GM12878 (cell line): Measurements from ENCODE around the gene NOP16. TPM values are rescaled to one million over a fixed set of nuclear protein-coding genes. Genes with fewer than 3 reads are reported as not detected.
A peak's percentile ranks its signal among the peaks of the same experiment; 100 is the strongest.

Experiments used
- ATAC-seq: fragments of 200-7000 bp; cut with Tn5 transposase; 3 replicates; pipeline ENCODE4 v1.9.1; 2020; ENCODE audit warnings: mild to moderate bottlenecking, moderate library complexity
- BruUV-seq: library from RNA; stranded (reverse); fragments of 400-500 nt; replicated peaks from 2 replicates; lab custom pipeline; 2021; lab: Mats Ljungman, UMichigan
- CTCF ChIA-PET: fragments of 300-600 bp; sonication (Branson Sonifier 250); formaldehyde crosslinking; extraction: SDS; loops from one replicate; lab custom pipeline; 2021; ENCODE audit warnings: inconsistent platforms; lab: Yijun Ruan, JAX
- POLR2A ChIA-PET: fragments of 350-600 bp; formaldehyde crosslinking; extraction: SDS; loops from one replicate; lab custom pipeline; 2021; ENCODE audit warnings: inconsistent platforms; lab: Charles Lee
- RAD21 ChIA-PET: fragments of 300-600 bp; sonication (Branson Sonifier 250); formaldehyde crosslinking; loops from one replicate; lab custom pipeline; 2023; ENCODE audit warnings: antibody characterized with exemption; ENCODE audit not compliant: unreplicated experiment; lab: Charles Lee
- SMC1A ChIA-PET: fragments of 300-600 bp; sonication (Branson Sonifier 250); formaldehyde crosslinking; loops from one replicate; lab custom pipeline; 2023; ENCODE audit not compliant: unreplicated experiment, uncharacterized antibody; lab: Charles Lee
- DNase-seq: peaks from one replicate; pipeline ENCODE4 v3.0.0-alpha.2; 2011; ENCODE audit warnings: low read depth, low spot score
- FAIRE-seq: peaks from 3 replicates; lab custom pipeline; 2011; peaks lifted over from hg19 to GRCh38; lab: Jason Lieb, UNC
- H2AFZ ChIP-seq: 2 replicates; pipeline ENCODE4 v1.6.0; 2011; ENCODE audit warnings: low read depth, low read length, control low read depth; ENCODE audit not compliant: control insufficient read depth
- H3K27ac ChIP-seq: 2 replicates; pipeline ENCODE4 v1.5.1; 2011; ENCODE audit warnings: control low read depth; ENCODE audit not compliant: control insufficient read depth, insufficient read depth
- H3K27me3 ChIP-seq, 2 experiments: replicated peaks in 1 of 2; 2 replicates each; pipeline versions ENCODE4 v1.6.0 to v1.6.1; 2011; ENCODE audit warnings: low read length in 1 of 2; ENCODE audit not compliant: control insufficient read depth in 2 of 2, insufficient read depth in 2 of 2
- H3K36me3 ChIP-seq, 2 experiments: 2 replicates each; pipeline ENCODE4 v1.5.1; 2011; ENCODE audit warnings: low read length in 1 of 2; ENCODE audit not compliant: control insufficient read depth in 2 of 2, insufficient read depth in 2 of 2
- H3K4me1 ChIP-seq: 2 replicates; pipeline ENCODE4 v1.6.1; 2011; ENCODE audit warnings: mild to moderate bottlenecking, low read length, moderate library complexity, mixed read lengths; ENCODE audit not compliant: control insufficient read depth, insufficient read depth
- H3K4me2 ChIP-seq: 2 replicates; pipeline ENCODE4 v1.6.0; 2011; ENCODE audit warnings: control low read depth; ENCODE audit not compliant: control insufficient read depth, insufficient read depth
- H3K4me3 ChIP-seq: fragments of 200-600 bp; sonication (generic); 2 replicates; pipeline ENCODE4 v1.5.1; 2016
- H3K79me2 ChIP-seq: 2 replicates; pipeline ENCODE4 v1.6.0; 2011; ENCODE audit warnings: low read length; ENCODE audit not compliant: control insufficient read depth, insufficient read depth
- H3K9ac ChIP-seq: 2 replicates; pipeline ENCODE4 v1.8.0; 2011; ENCODE audit warnings: low read length, control low read depth, mixed read lengths; ENCODE audit not compliant: control insufficient read depth, insufficient read depth
- H3K9me3 ChIP-seq: replicated peaks from 3 replicates; pipeline ENCODE4 v1.5.1; 2011; ENCODE audit warnings: mild to moderate bottlenecking, low read length; ENCODE audit not compliant: control insufficient read depth, insufficient read depth
- H4K20me1 ChIP-seq: 2 replicates; pipeline ENCODE4 v1.6.0; 2011; ENCODE audit not compliant: control insufficient read depth, insufficient read depth
- ATF7 ChIP-seq: fragments of 450-650 bp; IDR thresholded peaks from 2 replicates; pipeline ENCODE4 v1.6.1; 2016; ENCODE audit warnings: low read depth, mild to moderate bottlenecking
- BRCA1 ChIP-seq: IDR thresholded peaks from 2 replicates; pipeline ENCODE4 v1.6.1; 2011; ENCODE audit warnings: low read depth, low read length, improper control_type of control experiment
- CHD2 ChIP-seq: IDR thresholded peaks from 2 replicates; pipeline ENCODE4 v1.6.1; 2011; ENCODE audit warnings: low read depth, low read length, improper control_type of control experiment, borderline replicate concordance
- CUX1 ChIP-seq: IDR thresholded peaks from 2 replicates; pipeline ENCODE4 v1.6.1; 2012; ENCODE audit warnings: improper control_type of control experiment, low read depth, low read length; ENCODE audit not compliant: insufficient replicate concordance
- GATAD2B ChIP-seq: fragments of 450-650 bp; conservative IDR thresholded peaks from 2 replicates; pipeline ENCODE4 v1.6.1; 2017; ENCODE audit warnings: low read depth, mild to moderate bottlenecking, moderate library complexity
- IRF4 ChIP-seq: IDR thresholded peaks from 2 replicates; pipeline ENCODE4 v1.6.1; 2011; ENCODE audit warnings: low read depth, low read length
- PML ChIP-seq: IDR thresholded peaks from 2 replicates; pipeline ENCODE4 v1.6.1; 2012; ENCODE audit warnings: low read length, inconsistent platforms
- RELA ChIP-seq: fragments of 450-650 bp; IDR thresholded peaks from 2 replicates; pipeline ENCODE4 v1.8.0; 2014; ENCODE audit warnings: borderline replicate concordance; ENCODE audit not compliant: partially characterized antibody
- RUNX3 ChIP-seq: IDR thresholded peaks from 2 replicates; pipeline ENCODE4 v1.6.1; 2012; ENCODE audit warnings: low read length, inconsistent platforms
- SMAD5 ChIP-seq: IDR thresholded peaks from 2 replicates; pipeline ENCODE4 v1.6.1; 2016; ENCODE audit warnings: antibody characterized with exemption, low read depth
- TCF7 ChIP-seq: IDR thresholded peaks from 2 replicates; pipeline ENCODE4 v1.6.1; 2014; ENCODE audit warnings: antibody characterized with exemption, borderline replicate concordance
- WGBS: methylation state at CpG from one replicate; pipeline ENCODE4 v1.1.6; 2016; ENCODE audit warnings: low lambda C conversion rate; ENCODE audit not compliant: insufficient replicate concordance, insufficient coverage; ENCODE audit errors: missing lambda C conversion rate; 5-methylcytosine and 5-hydroxymethylcytosine counted together
- in situ Hi-C: fragments of 300-500 bp; cut with MboI; formaldehyde crosslinking; loops from 9 replicates; pipeline ENCODE4 v1.14.3; 2018; ENCODE audit warnings: mixed read lengths
- intact Hi-C: fragments of 100-400 bp; cut with micrococcal nuclease; formaldehyde crosslinking; loops from one replicate; pipeline ENCODE4 v1.14.2; 2022; ENCODE audit not compliant: unreplicated experiment
- polyA plus RNA-seq, 11 experiments: library from polyadenylated mRNA; depleted of rRNA in 4 of 11; unstranded in 6 of 11; stranded (reverse) in 5 of 11; fragments of >200 nt; fragmentation: Nextera tagmentation in 4 of 11; fragmentation: Illumina TruSeq in 1 of 11; extraction: Ambion mirVana in 4 of 11; extraction: Trizol in 1 of 11; gene quantifications; 1 replicate in 1 of 11; 2 replicates in 10 of 11; pipeline versions ENCODE4 v1.2.1 to v1.2.3, GENCODE V29; 2011 to 2016; ENCODE audit warnings: inconsistent platforms in 2 of 11, missing spikeins in 2 of 11, low read depth in 1 of 11
- total RNA-seq, 4 experiments: library from RNA; depleted of rRNA in 3 of 4; stranded (reverse); fragments of >200 nt in 3 of 4; fragmentation: Illumina TruSeq in 1 of 4; extraction: Trizol in 1 of 4; gene quantifications; 2 replicates each; pipeline versions ENCODE4 v1.2.1 to v1.2.3, GENCODE V29; 2013 to 2021

Gene NOP16
- total and polyA plus RNA-seq, 10 of the 15 experiments (the other 5 are each of a cell fraction or from before 2014, with no cell fraction given), result 50.3 to 276 (median 116) TPM

DNA sequence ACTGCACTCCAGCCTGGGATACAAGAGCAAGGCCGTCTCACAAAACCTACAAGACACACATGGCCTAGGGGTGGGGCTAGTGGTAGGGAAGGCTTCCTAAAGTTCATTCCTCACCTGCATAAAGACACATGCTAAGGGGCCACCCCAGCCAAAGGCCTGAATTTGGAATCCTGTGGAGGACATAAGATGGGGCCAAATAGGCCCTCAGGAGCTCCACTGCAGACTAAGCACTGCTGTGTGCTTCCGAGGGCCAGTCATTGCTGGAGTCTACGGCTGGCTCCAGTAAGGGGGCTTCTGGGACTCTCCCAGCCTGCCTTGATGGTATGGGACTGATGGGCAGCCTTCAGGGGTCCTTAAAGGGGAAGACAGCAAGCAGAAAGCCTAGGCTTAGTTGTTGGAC is 5.7 kb downstream of the NOP16 start:
- H3K4me1 ChIP-seq, result peaks cover 6% of the 10 kb centered on the region
- no peak overlapping the region for H2AFZ ChIP-seq
- FAIRE-seq, result no peak
- no peak overlapping the region for H3K9ac ChIP-seq
- no peak overlapping the region for H3K4me2 ChIP-seq
- TF ChIP-seq SMAD5 (peak; percentile 17; the same call in 1 of the 2 replicates), RELA (no peak), PML (0 out of 2 replicates have a peak, but pooled peaks have one; percentile 5)
- H3K4me3 ChIP-seq, result no peak overlapping the region
- 98% methylated on average over 3 of the region's 3 CpGs for WGBS
- H3K27ac ChIP-seq, result no peak overlapping the region
- no peak for ATAC-seq
- H3K79me2 ChIP-seq, result peaks cover 28% of the 10 kb centered on the region
- peaks cover 21 to 25% of the 10 kb centered on the region in 2 experiments for H3K36me3 ChIP-seq
- ChIA-PET SMC1A (no interaction called here), CTCF (no interaction called here), POLR2A (no interaction called here), RAD21 (no interaction called here)
- in situ Hi-C loops (no loop called here), intact Hi-C loops (loop anchor here (10.0 kb wide), 1 partner anchor 152 kb away; the partner anchor contains the start of gene RNF44)
- no TSS peak for BruUV-seq
- H3K9me3 ChIP-seq, result no peaks in the 10 kb centered on the region; the same call in 2 of the 3 replicates
- no peak for DNase-seq
- peaks cover 3% of the 10 kb centered on the region; the same call in 1 of the 2 replicates for H4K20me1 ChIP-seq
- H3K27me3 ChIP-seq, result no peaks in the 10 kb centered on the region

GRCh38 chr5:176381979-176382378 is 6.4 kb downstream of the NOP16 start:
- H3K9me3 ChIP-seq, result no peaks in the 10 kb centered on the region; the same call in 2 of the 3 replicates
- H4K20me1 ChIP-seq, result peaks cover 3% of the 10 kb centered on the region; the same call in 1 of the 2 replicates
- no TSS peak for BruUV-seq
- no peaks in the 10 kb centered on the region for H3K27me3 ChIP-seq
- H3K4me3 ChIP-seq, result no peak overlapping the region
- H3K36me3 ChIP-seq, result peaks cover 21 to 25% of the 10 kb centered on the region in 2 experiments
- SMC1A ChIA-PET, result interaction anchor here (1.0 kb wide), 1 partner anchor 54 kb away, joined by 3 read pairs; no protein-coding TSS in a partner anchor
- peaks cover 4% of the 10 kb centered on the region for H3K4me1 ChIP-seq
- in situ Hi-C loops, result no loop called here
- H2AFZ ChIP-seq, result no peak overlapping the region
- intact Hi-C loops, result loop anchor here (10.0 kb wide), 1 partner anchor 153 kb away; the partner anchor contains the start of gene RNF44
- RAD21 ChIA-PET, result no interaction called here
- CTCF ChIA-PET, result no interaction called here
- WGBS, result 94% methylated on average over 3 of the region's 3 CpGs
- H3K4me2 ChIP-seq, result no peak overlapping the region
- no peak for ATAC-seq
- POLR2A ChIA-PET, result no interaction called here
- H3K27ac ChIP-seq, result no peak overlapping the region
- FAIRE-seq, result no peak
- H3K79me2 ChIP-seq, result peaks cover 20% of the 10 kb centered on the region
- no peak overlapping the region for H3K9ac ChIP-seq
- DNase-seq, result no peak
- TF ChIP-seq CHD2, result no peak
- no peak for TF ChIP-seq CUX1
- no peak for TF ChIP-seq BRCA1
- TF ChIP-seq RUNX3, result no peak
- TF ChIP-seq IRF4, result no peak
- TF ChIP-seq TCF7, result no peak
- no peak for TF ChIP-seq ATF7
- TF ChIP-seq GATAD2B, result no peak
